OCI-LY3 (cell line): ENCODE results near the gene LRP1B.

Experiments used
- EZH2phosphoT487 ChIP-seq: fragments of 200-600 bp; shearing (Covaris generic); IDR thresholded peaks from 2 replicates; pipeline ENCODE4 v1.6.1; 2018; ENCODE audit warnings: antibody characterized with exemption, mixed run types, low read depth
- TF ChIP-seq, protein P1 (sequence below): fragments of 200-600, 300-600 bp; sonication (generic); IDR thresholded peaks from 2 replicates; pipeline ENCODE4 v1.5.1; 2014; ENCODE audit warnings: antibody characterized with exemption, low read length, low read depth

DNA sequence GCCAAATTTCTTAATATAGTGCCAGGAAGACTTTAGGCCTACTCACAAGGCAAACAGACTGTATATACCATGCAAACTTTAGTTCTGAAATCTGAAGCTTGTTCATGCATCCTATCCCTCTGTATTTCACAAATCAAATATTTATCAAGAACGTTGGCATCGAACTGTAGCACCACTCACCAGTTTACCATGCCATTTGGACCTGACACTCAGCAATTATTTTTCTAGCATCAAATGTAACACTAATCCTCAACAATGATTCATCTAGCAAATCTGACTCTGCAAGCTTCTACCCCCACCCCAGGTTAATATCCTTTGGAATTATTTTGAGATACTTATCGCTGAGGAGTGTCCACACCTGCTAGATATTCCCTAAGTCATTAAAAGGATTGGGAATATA lies 1506.6 kb downstream of the LRP1B start:
- TF ChIP-seq, protein P1, sequence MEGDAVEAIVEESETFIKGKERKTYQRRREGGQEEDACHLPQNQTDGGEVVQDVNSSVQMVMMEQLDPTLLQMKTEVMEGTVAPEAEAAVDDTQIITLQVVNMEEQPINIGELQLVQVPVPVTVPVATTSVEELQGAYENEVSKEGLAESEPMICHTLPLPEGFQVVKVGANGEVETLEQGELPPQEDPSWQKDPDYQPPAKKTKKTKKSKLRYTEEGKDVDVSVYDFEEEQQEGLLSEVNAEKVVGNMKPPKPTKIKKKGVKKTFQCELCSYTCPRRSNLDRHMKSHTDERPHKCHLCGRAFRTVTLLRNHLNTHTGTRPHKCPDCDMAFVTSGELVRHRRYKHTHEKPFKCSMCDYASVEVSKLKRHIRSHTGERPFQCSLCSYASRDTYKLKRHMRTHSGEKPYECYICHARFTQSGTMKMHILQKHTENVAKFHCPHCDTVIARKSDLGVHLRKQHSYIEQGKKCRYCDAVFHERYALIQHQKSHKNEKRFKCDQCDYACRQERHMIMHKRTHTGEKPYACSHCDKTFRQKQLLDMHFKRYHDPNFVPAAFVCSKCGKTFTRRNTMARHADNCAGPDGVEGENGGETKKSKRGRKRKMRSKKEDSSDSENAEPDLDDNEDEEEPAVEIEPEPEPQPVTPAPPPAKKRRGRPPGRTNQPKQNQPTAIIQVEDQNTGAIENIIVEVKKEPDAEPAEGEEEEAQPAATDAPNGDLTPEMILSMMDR: no peak
- no peak for TF ChIP-seq EZH2phosphoT487
